Ectodermal cell (in vitro differentiated cells): Measurements from ENCODE around the gene CAPN13.

Experiments
- H3K27ac ChIP-seq: 2 replicates; pipeline ENCODE4 v1.7.0; 2013; ENCODE audit warnings: mild to moderate bottlenecking, low read depth, low read length; ENCODE audit not compliant: insufficient read depth, poor library complexity, severe bottlenecking
- H3K27me3 ChIP-seq: 2 replicates; pipeline ENCODE4 v1.7.0; 2013; ENCODE audit warnings: mild to moderate bottlenecking, low read length; ENCODE audit not compliant: insufficient read depth, control insufficient read depth, poor library complexity, severe bottlenecking
- H3K36me3 ChIP-seq: one replicate; pipeline ENCODE4 v1.7.0; 2013; ENCODE audit warnings: low read length; ENCODE audit not compliant: control insufficient read depth, insufficient read depth
- H3K4me1 ChIP-seq: one replicate; pipeline ENCODE4 v1.7.0; 2013; ENCODE audit warnings: low read length; ENCODE audit not compliant: control insufficient read depth, insufficient read depth
- H3K4me3 ChIP-seq: 2 replicates; pipeline ENCODE4 v1.7.0; 2013; ENCODE audit warnings: low read depth, low read length, control low read depth; ENCODE audit not compliant: insufficient read depth
- H3K9me3 ChIP-seq: 2 replicates; pipeline ENCODE4 v1.7.0; 2013; ENCODE audit warnings: mild to moderate bottlenecking, low read length, moderate library complexity; ENCODE audit not compliant: control insufficient read depth
- WGBS, 2 experiments: methylation state at CpG; one replicate each; pipeline ENCODE4 v1.1.7; 2013; ENCODE audit warnings: missing lambda C conversion rate in 2 of 2; 5-methylcytosine and 5-hydroxymethylcytosine counted together

The CAPN13 gene

GRCh38 chr2:30790879-30791278 is 16.4 kb downstream of the CAPN13 start:
- H3K4me1 ChIP-seq, result no peaks in the 10 kb centered on the region
- H3K27ac ChIP-seq, result no peak overlapping the region
- WGBS, 2 experiments, result 93 to 94% methylated on average over 3 of the region's 3 CpGs

GRCh38 chr2:30789670-30790210 is 17.5 kb downstream of the CAPN13 start:
- WGBS, 2 experiments, result 80 to 86% methylated on average over 4 of the region's 4 CpGs
- Histone ChIP-seq H3K4me3 (no peak overlapping the region), H3K4me1 (no peaks in the 10 kb centered on the region), H3K27ac (no peak overlapping the region), H3K9me3 (no peaks in the 10 kb centered on the region), H3K27me3 (no peaks in the 10 kb centered on the region), H3K36me3 (no peaks in the 10 kb centered on the region)

More at GRCh38 chr2:30790879-30791278, 16.4 kb downstream of the CAPN13 start:
- no peaks in the 10 kb centered on the region for H3K9me3 ChIP-seq
- H3K27me3 ChIP-seq, result no peaks in the 10 kb centered on the region
- H3K36me3 ChIP-seq, result no peaks in the 10 kb centered on the region
- H3K4me3 ChIP-seq, result no peak overlapping the region

GRCh38 chr2:30786923-30787685 is 20.1 kb downstream of the CAPN13 start:
- Histone ChIP-seq H3K4me1 (no peaks in the 10 kb centered on the region), H3K27ac (no peak overlapping the region), H3K4me3 (no peak overlapping the region), H3K9me3 (no peaks in the 10 kb centered on the region), H3K27me3 (no peaks in the 10 kb centered on the region), H3K36me3 (no peaks in the 10 kb centered on the region)
- WGBS, 2 experiments, result 91% methylated on average over 12 of the region's 12 CpGs

- H3K4me3 ChIP-seq, result no peak overlapping the region
- H3K9me3 ChIP-seq, result no peaks in the 10 kb centered on the region
- H3K27me3 ChIP-seq, result no peaks in the 10 kb centered on the region
- 90 to 96% methylated on average over 3 of the region's 3 CpGs for WGBS, 2 experiments
- H3K4me1 ChIP-seq, result no peaks in the 10 kb centered on the region
- H3K36me3 ChIP-seq, result no peaks in the 10 kb centered on the region
- H3K27ac ChIP-seq, result no peak overlapping the region
These were observed 22.6 kb downstream of the CAPN13 start for GRCh38 chr2:30784682-30785081.

- no peaks in the 10 kb centered on the region for H3K27me3 ChIP-seq
- no peaks in the 10 kb centered on the region for H3K4me1 ChIP-seq
- H3K9me3 ChIP-seq, result no peaks in the 10 kb centered on the region
- no peak overlapping the region for H3K4me3 ChIP-seq
- WGBS, 2 experiments, result 95 to 96% methylated on average over 7 of the region's 7 CpGs
- H3K27ac ChIP-seq, result no peak overlapping the region
- no peaks in the 10 kb centered on the region for H3K36me3 ChIP-seq
These were observed 25.2 kb downstream of the CAPN13 start for GRCh38 chr2:30781961-30782533.

- 84 to 88% methylated on average over 1 of the region's 1 CpG for WGBS, 2 experiments
- Histone ChIP-seq H3K36me3 (no peaks in the 10 kb centered on the region), H3K27ac (no peak overlapping the region), H3K4me1 (no peaks in the 10 kb centered on the region), H3K4me3 (no peak overlapping the region), H3K9me3 (no peaks in the 10 kb centered on the region), H3K27me3 (no peaks in the 10 kb centered on the region)
These were observed 25.8 kb downstream of the CAPN13 start for GRCh38 chr2:30781451-30781850.

- Histone ChIP-seq H3K36me3 (no peaks in the 10 kb centered on the region), H3K4me3 (no peak overlapping the region), H3K27ac (no peak overlapping the region), H3K27me3 (no peaks in the 10 kb centered on the region), H3K4me1 (no peaks in the 10 kb centered on the region), H3K9me3 (no peaks in the 10 kb centered on the region)
- WGBS, 2 experiments, result 88 to 91% methylated on average over 5 of the region's 5 CpGs
These were observed 26.4 kb downstream of the CAPN13 start for GRCh38 chr2:30780776-30781330.

GRCh38 chr2:30778611-30779010 is 28.6 kb downstream of the CAPN13 start:
- 94 to 97% methylated on average over 11 of the region's 11 CpGs for WGBS, 2 experiments
- H3K27me3 ChIP-seq, result no peaks in the 10 kb centered on the region
- H3K36me3 ChIP-seq, result no peaks in the 10 kb centered on the region
- no peak overlapping the region for H3K4me3 ChIP-seq
- no peaks in the 10 kb centered on the region for H3K9me3 ChIP-seq
- no peak overlapping the region for H3K27ac ChIP-seq
- no peaks in the 10 kb centered on the region for H3K4me1 ChIP-seq

- no peaks in the 10 kb centered on the region for H3K9me3 ChIP-seq
These were observed 29.4 kb downstream of the CAPN13 start for GRCh38 chr2:30777661-30778505.

More at GRCh38 chr2:30777661-30778505, 29.4 kb downstream of the CAPN13 start:
- no peaks in the 10 kb centered on the region for H3K27me3 ChIP-seq
- H3K27ac ChIP-seq, result no peak overlapping the region
- no peaks in the 10 kb centered on the region for H3K4me1 ChIP-seq
- H3K4me3 ChIP-seq, result no peak overlapping the region
- WGBS, 2 experiments, result 93% methylated on average over 11 to 12 of the region's 12 CpGs
- no peaks in the 10 kb centered on the region for H3K36me3 ChIP-seq
